ENCODE results near the gene DNASE2. TPM values are rescaled to one million over a fixed set of nuclear protein-coding genes. Genes with fewer than 3 reads are reported as not detected.
A peak's percentile ranks its signal among the peaks of the same experiment; 100 is the strongest.

The DNASE2 gene
- total RNA-seq, 1 donor from 2014 or later = 21.3 TPM

- DNase-seq (ENCODE audit: low read depth) = no peak
These were observed 5.9 kb upstream of the DNASE2 start, which contains the start of gene KLF1 for GRCh38 chr19:12886969-12887747. KLF1 (minus strand) TSS chr19:12887201; CDS start chr19:12887140, 61 bp downstream.

DNA sequence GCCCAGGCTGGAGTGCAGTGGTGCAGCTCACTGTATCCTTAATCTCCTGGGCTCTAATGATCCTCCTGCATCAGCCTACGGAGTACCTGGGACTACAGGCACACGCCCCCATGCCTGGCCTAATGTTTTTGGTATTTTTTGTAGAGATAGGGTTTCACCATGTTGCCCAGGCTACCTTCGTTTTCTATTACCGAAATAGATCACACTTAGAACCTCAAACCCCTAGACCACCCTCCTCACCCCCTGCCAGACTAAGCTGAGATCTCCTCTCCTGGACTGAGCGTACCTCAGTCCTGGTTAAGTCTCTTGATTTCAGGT, 5.4 kb upstream of the DNASE2 start:
- DNase-seq (ENCODE audit: low read depth) = no peak

DNA sequence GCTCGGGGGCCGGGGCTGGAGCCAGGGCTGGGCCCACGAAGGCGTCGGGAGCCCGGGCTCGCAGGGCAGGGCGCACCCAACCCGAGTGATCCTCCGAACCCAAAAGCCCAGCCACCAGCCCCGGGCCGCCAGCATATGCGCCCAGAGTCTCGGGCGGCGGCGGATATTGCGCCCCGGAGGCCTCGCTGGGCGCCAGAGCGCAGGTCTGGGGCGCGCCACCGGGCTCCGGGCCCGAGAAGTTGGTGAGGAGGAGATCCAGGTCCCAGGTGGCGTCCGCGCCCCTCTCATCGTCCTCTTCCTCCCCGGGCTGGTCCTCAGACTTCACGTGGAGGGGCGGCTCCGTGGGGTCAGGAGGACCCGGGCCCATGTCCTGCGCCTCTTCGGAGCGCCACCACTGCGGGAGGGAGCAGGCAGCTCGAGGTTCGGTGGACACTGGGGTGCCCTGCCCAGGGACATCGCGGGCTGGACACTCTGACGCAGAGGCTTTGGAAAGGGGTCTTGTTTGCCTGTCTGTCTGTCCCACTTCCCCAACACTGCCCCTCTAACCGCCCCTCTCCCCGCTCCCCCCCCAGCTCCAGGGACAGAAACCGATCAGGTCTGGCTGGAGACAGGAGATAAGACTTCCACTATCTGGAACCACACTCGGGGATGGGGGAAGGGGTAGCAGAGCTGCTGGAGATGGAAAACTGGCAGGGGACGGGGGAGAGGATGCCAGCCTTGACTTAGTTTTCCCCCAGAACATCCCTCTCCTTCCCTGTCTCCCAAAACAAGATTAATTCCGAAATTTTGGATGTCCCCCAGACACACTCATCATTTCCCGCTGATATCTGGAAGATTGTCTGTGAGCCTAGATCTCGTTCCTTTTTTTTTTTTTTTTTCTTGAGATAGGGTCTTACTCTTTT, 4.8 kb upstream of the DNASE2 start:
- DNase-seq (ENCODE audit: low read depth) = no peak

DNA sequence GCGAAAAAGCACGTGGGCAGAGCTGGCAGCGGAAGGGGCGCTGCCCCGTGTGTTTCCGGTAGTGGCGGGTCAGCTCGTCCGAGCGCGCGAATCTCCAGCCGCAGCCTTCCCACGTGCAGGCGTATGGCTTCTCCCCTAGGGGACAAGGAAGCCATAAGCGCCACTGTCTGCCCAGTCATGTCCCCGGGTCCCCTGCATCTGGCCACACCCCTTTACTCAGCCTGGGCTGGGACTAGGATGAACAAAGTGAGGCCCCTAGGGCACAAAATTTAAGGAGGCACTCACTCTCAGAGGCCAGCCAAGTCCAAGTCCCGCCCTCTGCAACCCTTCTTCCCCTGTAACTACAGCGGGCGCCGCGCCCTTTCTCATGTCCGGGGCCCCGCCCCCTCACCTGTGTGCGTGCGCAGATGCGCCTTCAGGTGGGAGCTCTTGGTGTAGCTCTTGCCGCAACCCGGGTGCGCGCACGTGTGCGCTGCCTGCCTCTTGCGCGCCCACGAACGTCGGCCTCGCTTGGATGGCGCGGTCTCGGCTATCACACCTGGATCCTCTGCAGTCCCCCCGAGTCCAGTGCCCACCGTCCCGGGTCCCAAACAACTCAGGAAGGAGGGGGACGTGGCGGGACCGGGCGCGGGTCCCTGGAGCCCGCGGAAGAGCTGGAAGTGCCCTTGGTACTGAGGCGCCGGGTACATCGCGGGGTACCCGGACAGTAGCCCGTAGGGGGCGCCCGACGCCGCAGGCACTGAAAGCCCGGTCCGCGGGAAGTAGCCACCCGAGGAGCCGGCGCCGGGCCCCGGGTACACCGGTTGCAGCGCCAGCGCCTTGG, 3.9 kb upstream of the DNASE2 start:
- DNase-seq (ENCODE audit: low read depth) = no peak

- DNase-seq (ENCODE audit: low read depth) = no peak
These were observed 3.3 kb upstream of the DNASE2 start for GRCh38 chr19:12884627-12884925.

GRCh38 chr19:12884202-12884601, 3.0 kb upstream of the DNASE2 start:
- no peak for DNase-seq (ENCODE audit: low read depth)

GRCh38 chr19:12882589-12882988, 1.3 kb upstream of the DNASE2 start:
- DNase-seq (ENCODE audit: low read depth) = no peak

GRCh38 chr19:12880551-12881171, 588 bp downstream of the DNASE2 start:
- DNase-seq (ENCODE audit: low read depth) = no peak

DNA sequence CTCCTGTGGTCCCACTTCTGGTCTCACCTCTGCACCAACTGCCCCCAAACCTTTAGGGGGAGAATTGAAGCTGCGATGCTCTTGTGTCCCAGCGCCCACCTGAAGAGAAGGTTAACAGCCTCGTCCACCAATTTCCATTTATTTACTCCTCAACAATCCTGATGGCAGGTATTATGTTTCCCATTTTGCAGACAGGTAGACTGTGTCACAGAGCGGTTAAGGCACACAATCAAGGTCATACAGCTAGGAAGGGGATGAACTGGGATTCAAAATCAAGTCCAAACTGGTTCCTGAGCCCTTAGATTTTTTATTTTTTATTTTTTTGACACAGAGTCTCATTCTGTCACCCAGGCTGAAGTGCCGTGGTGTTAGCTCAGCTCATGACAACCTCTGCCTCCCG, 6.2 kb downstream of the DNASE2 start:
- no peak for DNase-seq (ENCODE audit: low read depth)

GRCh38 chr19:12873891-12874745, 7.1 kb downstream of the DNASE2 start:
- no peak for DNase-seq (ENCODE audit: low read depth)

- DNase-seq (ENCODE audit: low read depth) = no peak
These were observed 8.0 kb downstream of the DNASE2 start for GRCh38 chr19:12872941-12873890.

DNA sequence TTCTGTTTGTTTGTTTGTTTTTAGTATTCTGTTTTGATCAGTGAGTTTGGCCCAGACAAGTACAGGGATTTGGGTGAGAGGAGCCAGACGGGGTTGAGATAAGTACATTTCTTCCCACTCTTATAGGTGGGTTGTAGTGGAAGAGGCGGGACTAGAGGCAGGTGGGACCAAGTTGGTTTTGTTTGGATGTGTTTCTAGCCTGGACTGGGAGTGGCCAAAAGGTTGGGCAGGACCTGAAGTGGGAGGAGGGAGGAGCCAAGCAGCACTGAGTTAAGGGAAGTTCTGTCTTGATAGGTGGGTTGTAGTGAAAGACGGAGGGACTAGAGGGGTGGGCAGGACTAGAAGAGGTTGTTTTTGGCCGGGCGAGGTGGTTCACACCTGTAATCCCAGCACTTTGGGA, 9.0 kb downstream of the DNASE2 start:
- no peak for DNase-seq (ENCODE audit: low read depth)

GRCh38 chr19:12871681-12872080, 9.6 kb downstream of the DNASE2 start:
- DNase-seq (ENCODE audit: low read depth) = no peak

DNA sequence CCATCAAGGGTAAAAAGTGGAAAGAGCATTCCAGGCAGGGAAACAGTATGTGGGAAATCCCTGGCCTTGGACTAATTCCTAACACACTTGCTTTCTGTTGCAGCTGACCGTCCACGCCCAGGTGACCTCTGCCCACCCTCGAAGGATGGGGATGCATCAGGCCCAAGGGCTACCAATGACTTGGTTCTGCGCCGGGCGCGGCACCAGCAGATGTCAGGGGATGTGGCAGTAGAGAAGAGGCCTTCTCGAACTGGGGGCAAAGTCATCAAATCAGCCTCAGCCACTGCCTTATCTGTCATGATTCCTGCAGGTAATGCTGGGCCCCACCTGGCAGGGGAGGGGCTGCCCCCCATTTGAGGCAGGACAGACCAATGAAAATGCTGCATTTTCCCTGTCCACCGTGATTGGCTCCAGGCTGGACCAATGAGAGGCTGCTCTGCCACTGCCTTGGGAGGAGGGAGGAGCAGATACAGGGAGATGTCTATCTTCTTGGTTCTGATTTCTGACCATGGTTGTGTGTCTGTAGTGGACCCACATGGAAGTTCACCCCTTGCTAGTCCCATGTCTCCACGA, 12.6 kb downstream of the DNASE2 start:
- DNase-seq (ENCODE audit: low read depth) = no peak

DNA sequence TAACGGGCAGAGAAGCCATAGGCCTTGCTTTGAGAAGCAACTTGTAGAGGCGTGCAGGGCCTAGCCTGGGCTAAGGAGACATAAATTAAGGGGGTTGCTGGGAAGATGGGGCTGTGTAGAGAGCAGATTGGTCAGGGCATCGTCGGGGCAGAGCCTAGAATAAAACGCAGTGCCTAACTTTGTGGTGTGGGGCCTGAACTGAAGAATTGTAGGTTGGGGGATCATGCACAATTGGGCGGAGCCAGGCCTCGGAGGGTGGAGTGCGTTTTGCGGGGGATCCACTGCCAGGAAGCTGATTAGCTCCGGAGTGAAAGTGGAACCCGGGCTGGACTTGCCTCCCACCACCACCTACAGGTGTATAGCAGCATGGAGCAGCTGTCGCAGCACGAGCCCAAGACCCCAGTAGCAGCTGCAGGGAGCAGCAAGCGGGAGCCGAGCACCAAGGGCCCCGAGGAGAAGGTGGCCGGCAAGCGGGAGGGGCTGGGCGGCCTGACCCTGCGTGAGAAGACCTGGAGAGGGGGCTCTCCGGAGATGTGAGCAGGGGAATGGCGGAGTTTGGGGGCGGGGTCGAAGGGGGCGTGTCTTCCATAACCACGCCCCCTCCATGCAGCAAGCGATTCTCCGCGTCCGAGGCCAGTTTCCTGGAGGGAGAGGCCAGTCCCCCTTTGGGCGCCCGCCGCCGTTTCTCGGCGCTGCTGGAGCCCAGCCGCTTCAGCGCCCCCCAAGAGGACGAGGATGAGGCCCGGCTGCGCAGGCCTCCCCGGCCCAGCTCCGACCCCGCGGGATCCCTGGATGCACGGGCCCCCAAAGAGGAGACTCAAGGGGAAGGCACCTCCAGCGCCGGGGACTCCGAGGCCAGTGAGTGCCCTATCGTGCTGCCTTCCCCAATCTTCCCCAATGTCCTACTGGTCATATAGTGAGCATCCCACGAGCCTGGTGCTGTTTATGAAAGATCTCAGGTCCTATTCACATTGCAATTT, 13.8 kb downstream of the DNASE2 start:
- DNase-seq (ENCODE audit: low read depth) = peak; percentile 21

- DNase-seq (ENCODE audit: low read depth) = no peak
These were observed 14.7 kb downstream of the DNASE2 start for GRCh38 chr19:12866416-12867119.
